ENCODE results near the gene IL17C.
"Not testable (repeated sequence)": the region's sequence is repeated elsewhere in the genome, so short reads cannot be mapped to it uniquely, and the experiment has no call there.

The IL17C gene

GRCh38 chr16:88638323-88639230 is at the start of gene IL17C:
Gene IL17C, plus strand, starts transcription at chr16:88638572. Its CDS starts 70 bp downstream, at chr16:88638642.
- no peak for DNase-seq (ENCODE audit: low read depth in 2 of 2)

GRCh38 chr16:88588754-88589153 is 49.6 kb upstream of the IL17C start:
- no peak for DNase-seq (ENCODE audit: low read depth in 2 of 2)

GRCh38 chr16:88589441-88589840 is 48.9 kb upstream of the IL17C start:
- DNase-seq (ENCODE audit: low read depth in 2 of 2) = no peak

GRCh38 chr16:88591577-88592021 is 46.8 kb upstream of the IL17C start:
- DNase-seq (ENCODE audit: low read depth in 2 of 2) = no peak

GRCh38 chr16:88593061-88593460 is 45.3 kb upstream of the IL17C start:
- no peak for DNase-seq (ENCODE audit: low read depth in 2 of 2)

GRCh38 chr16:88593489-88593888 is 44.9 kb upstream of the IL17C start:
- DNase-seq (ENCODE audit: low read depth in 2 of 2) = no peak

GRCh38 chr16:88593910-88594309 is 44.5 kb upstream of the IL17C start:
- DNase-seq (ENCODE audit: low read depth in 2 of 2) = no peak

- DNase-seq (ENCODE audit: low read depth in 2 of 2) = no peak
Measured at GRCh38 chr16:88595101-88595500, 43.3 kb upstream of the IL17C start.

- DNase-seq (ENCODE audit: low read depth in 2 of 2) = no peak
Measured at GRCh38 chr16:88595921-88596320, 42.5 kb upstream of the IL17C start.

GRCh38 chr16:88596483-88596882 is 41.9 kb upstream of the IL17C start:
- DNase-seq (ENCODE audit: low read depth in 2 of 2) = no peak

- DNase-seq (ENCODE audit: low read depth in 2 of 2) = no peak
Measured at GRCh38 chr16:88597856-88598491, 40.4 kb upstream of the IL17C start.

- DNase-seq (ENCODE audit: low read depth in 2 of 2) = no peak
Measured at GRCh38 chr16:88599092-88599733, 39.2 kb upstream of the IL17C start.

- no peak for DNase-seq (ENCODE audit: low read depth in 2 of 2)
Measured at GRCh38 chr16:88599825-88600538, 38.4 kb upstream of the IL17C start.

- DNase-seq (ENCODE audit: low read depth in 2 of 2) = no peak
Measured at GRCh38 chr16:88600539-88600896, 37.9 kb upstream of the IL17C start.

GRCh38 chr16:88601313-88602036 is 36.9 kb upstream of the IL17C start:
- no peak for DNase-seq (ENCODE audit: low read depth in 2 of 2)

- no peak for DNase-seq (ENCODE audit: low read depth in 2 of 2)
Measured at GRCh38 chr16:88602091-88602490, 36.3 kb upstream of the IL17C start.

- DNase-seq (ENCODE audit: low read depth in 2 of 2) = no peak
Measured at GRCh38 chr16:88605186-88606147, 32.9 kb upstream of the IL17C start.

- no peak for DNase-seq (ENCODE audit: low read depth in 2 of 2)
Measured at GRCh38 chr16:88606148-88606757, 32.1 kb upstream of the IL17C start.

GRCh38 chr16:88608076-88608475 is 30.3 kb upstream of the IL17C start:
- DNase-seq (ENCODE audit: low read depth in 2 of 2) = no peak

GRCh38 chr16:88609426-88609825 is 28.9 kb upstream of the IL17C start:
- DNase-seq (ENCODE audit: low read depth in 2 of 2) = not testable (repeated sequence)

All from stimulated activated CD4-positive, alpha-beta T cell treated with anti-CD3 and anti-CD28 coated beads, Interleukin-1b, Interleukin-23, amount 100 ng/mL, for 1 hour (primary cell).